MV-4-11 (cell line): Measurements from ENCODE around the gene SPOP.

Source experiments
- DNase-seq: peaks from one replicate; lab custom pipeline; 2025; lab: John Stamatoyannopoulos, UW

SPOP gene

DNA sequence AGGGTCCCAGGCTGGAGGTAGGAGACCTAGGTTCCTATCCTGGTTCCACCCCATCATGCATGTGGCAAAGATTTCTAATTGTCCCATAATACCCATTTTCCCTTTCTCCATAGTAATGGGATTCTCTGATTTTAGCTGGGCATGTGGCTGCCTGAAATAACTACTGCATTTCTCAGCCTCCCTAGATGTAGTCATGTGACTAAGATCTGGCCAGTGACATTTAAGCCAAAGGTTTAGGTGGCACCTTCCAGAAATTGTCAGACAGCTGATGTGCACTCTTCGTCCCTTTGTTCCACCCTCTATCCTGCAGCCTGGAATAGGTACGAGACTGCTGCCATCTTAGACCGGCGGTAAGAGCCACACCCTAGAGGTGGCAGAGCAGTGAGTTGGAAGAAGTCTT lies 94.0 kb downstream of the SPOP start:
- DNase-seq: no peak

DNA sequence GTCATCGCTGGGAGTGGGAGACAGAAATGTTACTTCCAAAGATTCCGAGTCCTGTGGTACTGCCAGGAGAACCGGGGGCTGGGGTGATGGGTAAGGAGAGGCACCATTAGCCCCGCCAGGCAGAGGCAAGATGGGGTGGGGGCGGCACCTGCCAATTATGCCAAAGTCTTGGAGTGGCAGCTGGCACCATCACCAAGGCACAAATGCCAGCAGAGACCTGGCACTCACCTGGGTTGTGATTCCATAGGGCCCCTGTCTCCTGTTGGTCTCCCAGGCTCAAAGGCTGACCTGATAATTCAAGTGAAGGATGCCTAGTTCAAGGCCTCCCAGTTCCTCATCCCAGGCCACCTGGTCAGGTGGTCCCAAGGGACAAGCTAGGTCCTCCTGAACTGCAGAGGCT lies 94.7 kb downstream of the SPOP start:
- no peak for DNase-seq

DNA sequence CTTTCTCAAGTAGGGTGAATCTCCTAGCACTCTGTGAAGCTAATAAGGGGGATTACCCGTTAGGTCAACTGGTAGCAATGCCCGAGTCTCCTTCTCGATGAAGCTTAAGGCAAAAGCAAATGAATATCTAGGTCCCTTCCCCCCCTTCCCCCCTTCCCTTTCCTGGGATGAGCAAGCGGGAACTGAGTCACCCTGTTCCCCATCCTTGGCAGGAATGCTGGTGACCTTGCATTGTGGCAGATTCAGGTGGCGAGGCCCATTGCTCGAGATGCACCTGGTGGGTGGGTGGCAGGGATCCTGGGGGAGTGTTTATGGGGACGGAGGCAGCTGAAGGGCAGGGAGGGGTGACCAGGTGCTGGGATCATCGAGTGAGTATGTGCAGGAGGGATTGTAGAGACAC lies 95.1 kb downstream of the SPOP start:
- DNase-seq: no peak

DNA sequence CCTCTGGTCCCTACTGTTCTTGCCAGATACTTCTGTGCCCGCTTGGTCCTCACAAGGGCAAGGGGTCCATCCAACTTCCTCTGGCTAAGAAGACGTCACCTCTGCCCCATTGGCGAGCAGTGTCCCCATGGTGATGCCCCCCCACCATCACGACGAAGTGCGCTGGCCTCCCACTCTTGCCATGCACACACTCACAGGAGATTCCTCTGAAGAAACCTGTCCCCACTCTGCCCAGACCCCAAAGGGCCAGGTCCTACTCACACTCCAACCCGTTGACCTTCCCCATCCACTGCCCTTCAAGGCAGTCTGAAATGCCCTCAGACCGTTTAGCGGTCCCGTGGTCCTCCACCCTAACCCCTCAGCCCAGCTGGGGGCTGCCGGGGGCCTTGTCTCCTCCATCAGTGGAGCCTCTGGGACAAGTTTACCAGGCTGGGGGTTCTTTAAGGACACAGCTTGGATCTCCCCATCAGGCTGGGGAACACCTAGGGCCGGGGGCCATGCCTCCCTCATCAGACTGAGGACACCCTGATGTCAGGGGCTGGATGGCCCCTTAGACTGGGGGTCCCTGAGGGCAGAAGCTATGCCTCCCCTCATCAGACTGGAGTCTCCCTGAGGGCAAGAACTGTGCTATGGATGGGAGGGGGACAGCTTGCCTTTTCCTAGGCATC lies 95.7 kb downstream of the SPOP start:
- DNase-seq: no peak

DNA sequence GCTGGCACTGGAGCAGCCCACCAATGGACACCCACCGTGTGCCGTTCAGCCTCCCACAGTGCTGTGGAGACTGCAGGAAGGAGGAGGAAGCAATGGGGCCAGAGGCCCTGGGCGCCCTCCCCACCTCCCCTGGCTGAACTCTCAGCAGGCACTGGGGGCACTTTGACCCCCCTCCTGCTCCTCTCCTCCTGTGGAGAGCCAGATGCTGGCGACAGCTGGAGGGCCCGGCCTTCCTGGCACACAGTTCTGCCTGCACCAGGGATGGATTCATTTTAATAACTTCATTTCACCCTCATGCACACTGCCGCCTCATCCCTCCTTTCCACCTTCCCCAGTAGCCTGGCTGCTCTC lies 96.3 kb downstream of the SPOP start:
- no peak for DNase-seq

DNA sequence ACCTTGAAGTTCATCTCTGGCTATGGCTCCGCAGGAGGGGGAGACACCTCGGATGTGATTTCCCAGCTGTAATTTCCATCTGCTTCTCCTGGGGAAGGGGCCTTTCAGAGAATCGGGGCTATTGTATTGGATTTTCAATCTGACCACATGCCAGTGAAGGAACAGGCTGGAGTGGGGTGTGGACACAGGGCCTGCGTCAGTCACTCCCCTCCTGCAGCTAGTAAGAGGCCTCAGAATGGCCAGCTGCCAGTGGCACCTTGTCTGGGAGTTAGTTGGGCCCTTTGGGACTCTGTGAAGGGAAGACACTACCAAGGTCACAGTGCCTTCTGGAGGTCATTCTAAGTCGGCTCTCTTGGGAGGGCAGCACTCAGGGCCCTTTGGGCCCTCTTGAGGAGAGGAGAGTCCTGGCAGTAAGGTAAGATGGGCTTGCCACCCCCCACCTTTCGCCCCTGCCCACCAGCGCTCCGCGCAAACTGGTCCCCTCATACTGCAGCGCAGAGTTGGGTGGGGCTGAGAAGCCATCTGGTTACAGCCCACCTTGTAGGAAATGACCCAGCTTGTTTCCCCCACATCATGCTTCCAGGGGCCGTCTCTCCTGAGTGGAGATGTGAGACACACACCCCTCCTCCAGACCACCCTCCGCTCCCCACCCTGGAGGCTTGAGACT lies 96.8 kb downstream of the SPOP start:
- no peak for DNase-seq

DNA sequence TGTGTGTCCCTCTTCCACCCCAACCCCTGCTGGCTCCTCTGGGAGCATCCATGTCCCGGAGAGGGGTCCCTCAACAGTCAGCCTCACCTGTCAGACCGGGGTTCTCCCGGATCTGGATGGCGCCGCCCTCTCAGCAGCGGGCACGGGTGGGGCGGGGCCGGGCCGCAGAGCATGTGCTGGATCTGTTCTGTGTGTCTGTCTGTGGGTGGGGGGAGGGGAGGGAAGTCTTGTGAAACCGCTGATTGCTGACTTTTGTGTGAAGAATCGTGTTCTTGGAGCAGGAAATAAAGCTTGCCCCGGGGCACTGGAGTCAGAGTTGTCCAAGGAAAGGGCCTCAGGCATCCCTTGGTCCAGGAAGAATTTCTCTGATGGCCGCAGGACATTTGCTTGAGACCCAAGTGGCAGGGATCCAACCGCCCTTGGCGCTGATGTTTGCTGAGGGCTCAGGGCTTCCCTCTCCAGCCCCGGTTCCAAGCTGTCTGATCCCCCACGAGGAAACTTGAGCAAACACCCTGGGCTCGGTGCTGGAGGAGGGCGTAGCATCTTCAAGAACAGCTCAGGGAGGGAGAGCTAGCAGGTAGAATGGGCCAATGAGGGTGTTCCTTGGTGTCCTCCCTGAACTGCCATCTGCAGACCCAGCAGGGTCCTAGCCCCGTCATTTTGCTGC lies 97.7 kb downstream of the SPOP start:
- DNase-seq: peak; percentile 29

DNA sequence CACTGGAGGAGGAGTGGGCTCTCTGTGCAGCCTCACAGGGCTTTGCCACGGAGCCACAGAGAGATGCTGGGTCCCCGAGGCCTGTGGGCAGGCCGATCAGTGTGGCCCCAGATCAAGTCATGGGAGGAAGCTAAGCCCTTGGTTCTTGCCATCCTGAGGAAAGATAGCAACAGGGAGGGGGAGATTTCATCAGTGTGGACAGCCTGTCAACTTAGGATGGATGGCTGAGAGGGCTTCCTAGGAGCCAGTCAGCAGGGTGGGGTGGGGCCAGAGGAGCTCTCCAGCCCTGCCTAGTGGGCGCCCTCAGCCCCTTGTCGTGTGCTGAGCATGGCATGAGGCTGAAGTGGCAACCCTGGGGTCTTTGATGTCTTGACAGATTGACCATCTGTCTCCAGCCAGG lies 98.4 kb downstream of the SPOP start:
- no peak for DNase-seq

DNA sequence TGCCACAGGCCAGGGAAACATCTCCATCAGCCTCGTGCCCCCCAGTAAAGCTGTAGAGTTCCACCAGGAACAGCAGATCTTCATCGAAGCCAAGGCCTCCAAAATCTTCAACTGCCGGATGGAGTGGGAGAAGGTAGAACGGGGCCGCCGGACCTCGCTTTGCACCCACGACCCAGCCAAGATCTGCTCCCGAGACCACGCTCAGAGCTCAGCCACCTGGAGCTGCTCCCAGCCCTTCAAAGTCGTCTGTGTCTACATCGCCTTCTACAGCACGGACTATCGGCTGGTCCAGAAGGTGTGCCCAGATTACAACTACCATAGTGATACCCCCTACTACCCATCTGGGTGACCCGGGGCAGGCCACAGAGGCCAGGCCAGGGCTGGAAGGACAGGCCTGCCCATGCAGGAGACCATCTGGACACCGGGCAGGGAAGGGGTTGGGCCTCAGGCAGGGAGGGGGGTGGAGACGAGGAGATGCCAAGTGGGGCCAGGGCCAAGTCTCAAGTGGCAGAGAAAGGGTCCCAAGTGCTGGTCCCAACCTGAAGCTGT lies 98.9 kb downstream of the SPOP start:
- DNase-seq: no peak

DNA sequence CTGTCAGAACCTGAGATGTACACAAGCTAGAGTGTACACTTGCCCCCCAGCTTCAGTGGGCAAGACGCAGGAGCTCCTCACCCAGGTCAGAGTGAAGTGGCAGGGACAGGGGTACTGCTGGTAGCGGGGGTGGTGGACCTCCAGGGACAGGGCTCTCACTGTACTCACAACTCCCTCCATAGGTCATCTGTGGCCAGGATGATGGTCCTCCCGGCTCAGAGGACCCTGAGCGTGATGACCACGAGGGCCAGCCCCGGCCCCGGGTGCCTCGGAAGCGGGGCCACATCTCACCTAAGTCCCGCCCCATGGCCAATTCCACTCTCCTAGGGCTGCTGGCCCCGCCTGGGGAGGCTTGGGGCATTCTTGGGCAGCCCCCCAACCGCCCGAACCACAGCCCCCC lies 99.5 kb downstream of the SPOP start:
- DNase-seq: no peak

DNA sequence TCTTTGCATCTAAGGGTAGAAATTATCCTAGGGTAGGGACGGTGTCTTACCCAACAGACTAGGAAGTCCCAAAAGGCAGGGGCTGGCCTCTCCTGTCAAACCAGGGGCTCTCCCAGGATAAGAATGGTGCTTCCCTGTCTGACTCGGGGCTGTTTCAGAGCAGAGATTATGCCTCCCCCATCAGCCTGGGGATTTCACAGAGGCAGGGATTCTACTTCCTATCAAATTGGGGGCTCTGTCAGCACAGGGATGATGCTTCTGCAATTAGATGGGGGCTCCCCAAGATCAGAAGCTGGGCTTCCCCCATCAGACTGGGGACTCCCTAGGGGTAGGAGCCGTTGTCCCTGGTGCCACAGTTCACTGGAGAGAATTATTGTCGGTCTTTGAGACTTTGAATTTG lies 99.9 kb downstream of the SPOP start:
- no peak for DNase-seq

DNA sequence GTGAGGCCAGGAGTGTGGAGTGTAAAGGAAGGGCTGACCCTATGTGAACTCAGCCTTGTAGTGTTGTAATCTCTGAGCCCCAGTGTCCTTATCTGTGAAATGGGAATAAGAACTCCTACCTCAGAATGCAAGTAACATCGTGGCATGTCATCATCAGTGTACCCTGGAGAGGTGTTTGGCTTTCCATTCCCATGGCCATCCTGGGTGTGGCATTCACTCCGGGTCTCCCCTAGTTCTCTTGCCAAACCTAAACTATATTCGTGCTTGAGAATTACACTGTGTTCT lies 100.3 kb downstream of the SPOP start:
- no peak for DNase-seq

DNA sequence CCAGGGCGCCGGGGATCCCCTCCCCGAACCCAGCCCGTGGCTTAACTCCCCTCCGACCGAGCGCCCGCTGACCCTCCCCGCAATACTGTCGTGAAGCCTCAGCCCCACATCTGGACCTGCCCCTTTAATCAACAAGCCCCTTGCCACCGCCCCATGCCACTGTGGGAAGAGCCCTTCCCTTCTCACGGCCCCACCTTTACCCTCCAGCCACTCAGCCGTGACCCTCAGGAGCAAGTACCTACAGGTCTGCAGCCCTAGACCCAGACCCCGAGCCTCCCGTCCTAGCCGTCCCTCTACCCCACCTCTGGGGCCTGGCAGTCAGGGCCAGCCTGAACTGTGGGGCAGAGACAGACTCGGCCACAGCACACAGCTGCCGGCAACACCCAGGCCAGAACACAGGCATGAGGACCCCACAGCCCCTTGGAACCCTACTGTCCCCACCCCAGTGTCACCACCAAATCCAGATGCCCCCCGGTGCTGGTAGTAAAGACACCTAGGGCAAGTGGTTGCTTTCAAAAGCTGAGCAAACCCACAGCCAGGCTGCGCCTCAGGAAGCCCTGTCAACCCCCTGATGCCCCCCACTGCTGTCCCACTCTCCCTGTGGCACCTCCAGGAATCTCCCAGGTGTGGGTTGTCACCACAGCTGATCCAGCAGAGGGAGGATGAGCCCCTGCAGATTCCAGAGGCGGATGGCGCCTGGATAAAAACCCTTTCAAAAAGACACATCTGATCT lies 100.8 kb downstream of the SPOP start:
- no peak for DNase-seq

DNA sequence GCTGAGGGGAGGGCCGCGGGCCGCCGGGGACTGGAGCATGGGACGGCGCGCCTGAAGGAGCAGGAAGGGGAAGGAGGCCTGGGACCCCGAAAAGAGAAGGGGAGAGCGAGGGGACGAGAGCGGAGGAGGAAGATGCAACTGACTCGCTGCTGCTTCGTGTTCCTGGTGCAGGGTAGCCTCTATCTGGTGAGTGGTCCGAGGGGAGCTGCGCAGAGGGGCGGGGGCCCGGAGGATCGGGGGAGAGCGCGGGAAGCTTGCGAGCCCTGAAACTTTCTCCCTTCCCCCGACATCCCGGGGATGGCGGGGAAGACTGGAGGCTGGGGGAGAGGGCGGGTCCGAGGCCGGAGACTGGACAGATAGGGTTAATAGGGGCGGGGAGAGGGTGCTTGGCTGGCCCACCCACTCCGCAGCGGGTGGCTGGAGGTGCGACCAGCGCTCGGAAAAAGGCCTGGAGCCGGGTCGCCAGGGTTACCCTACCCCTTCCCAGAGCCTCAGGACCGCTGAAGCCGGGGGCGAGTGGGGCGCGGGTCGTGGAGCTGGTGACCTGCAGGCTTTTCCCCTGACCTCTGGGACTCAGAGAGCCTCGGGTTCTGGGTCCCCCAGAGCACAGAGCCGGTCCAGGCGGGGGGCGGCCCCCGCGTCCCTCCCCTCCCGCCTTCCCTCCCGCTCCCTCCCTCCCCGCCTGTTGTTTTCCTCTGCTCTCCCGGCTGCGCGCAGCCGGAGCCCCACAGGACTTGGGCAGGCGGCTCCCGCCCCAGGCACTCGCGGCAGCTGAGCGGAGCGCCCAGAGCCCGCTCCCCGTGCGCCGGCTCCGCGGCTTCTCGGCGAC lies 101.6 kb downstream of the SPOP start:
- no peak for DNase-seq

DNA sequence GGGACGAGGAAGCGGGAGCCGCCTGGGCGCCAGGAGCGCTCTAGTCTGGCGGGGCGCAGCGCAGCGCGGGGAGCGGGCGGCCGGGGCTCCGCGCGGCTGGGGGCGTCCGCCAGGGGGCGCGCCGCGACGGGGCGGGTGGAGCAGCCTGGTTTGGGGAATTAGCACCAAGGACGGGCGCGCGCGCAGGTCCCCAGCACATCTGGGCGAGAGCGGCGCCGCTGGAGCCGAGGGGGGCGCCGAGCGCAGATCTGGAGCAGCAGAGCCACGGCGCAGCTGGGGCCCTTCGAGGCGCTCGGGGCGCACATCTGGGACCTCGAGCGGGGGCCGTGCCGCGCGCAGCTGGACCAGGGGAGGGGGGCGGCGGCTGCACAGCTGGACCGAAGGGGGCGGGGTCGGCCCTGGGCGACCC lies 102.2 kb downstream of the SPOP start, which contains the start of gene NXPH3:
Gene NXPH3, plus strand, starts transcription at position 193 of the 409 bp plus-strand sequence. CDS start 349 bp downstream, outside the sequence.
- no peak for DNase-seq

DNA sequence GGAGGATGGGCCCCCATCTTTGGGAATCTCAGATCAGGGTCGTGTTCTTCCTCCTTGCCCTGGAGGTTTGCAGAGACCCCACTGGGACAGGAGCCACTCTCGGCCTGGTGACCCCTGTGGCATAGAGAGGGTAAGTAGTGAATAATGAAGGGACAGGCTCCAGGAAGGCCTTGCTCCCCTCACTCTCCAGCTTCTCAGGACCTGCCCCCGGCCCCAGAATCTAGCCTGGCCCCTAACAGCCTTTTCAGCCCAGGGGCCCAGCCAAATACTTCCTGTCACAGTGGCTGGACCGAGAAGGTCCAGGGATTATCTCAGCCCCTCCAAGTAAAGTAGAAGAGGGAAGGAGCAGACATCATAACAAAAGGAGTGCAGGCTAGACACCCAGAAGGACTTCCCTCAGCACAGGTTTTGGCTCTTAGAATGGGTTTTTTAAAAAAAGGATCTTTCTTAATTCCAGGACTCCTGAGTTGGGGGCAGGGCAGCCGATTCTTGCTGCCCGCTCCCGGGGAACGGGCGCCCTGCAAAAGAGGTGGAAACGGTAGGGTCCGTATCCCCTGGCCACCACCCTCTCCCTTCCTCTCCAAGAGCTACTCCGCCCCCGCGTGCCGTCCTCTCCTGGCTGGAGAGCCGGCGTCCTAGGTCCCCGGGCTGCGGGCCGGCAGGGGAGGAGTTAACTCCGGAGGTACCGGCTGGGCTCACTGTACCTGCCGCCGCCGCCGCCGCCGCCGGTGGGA lies 102.8 kb downstream of the SPOP start:
- no peak for DNase-seq

DNA sequence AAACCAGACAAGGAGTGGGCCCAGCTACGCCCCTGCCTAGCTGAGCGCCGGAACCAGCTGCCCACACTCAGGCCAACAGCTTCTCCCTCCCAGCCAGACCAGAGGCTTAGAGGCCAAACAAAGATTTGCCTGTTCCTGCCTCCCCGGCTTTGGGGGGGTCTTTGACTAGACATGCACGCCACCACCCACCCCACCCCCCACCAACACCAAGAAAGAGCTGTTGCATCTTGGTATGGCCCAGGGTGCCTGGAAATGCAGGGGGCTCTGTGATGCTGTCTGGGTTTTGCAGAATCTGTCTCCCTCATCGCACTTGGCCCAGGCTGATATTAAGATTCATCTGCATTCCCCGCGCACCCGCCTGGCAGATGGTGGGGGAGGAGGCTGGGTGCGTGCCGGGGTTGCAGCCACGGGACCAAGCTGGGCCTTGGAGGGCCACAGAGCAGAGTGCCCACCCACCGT lies 103.5 kb downstream of the SPOP start:
- DNase-seq: no peak

DNA sequence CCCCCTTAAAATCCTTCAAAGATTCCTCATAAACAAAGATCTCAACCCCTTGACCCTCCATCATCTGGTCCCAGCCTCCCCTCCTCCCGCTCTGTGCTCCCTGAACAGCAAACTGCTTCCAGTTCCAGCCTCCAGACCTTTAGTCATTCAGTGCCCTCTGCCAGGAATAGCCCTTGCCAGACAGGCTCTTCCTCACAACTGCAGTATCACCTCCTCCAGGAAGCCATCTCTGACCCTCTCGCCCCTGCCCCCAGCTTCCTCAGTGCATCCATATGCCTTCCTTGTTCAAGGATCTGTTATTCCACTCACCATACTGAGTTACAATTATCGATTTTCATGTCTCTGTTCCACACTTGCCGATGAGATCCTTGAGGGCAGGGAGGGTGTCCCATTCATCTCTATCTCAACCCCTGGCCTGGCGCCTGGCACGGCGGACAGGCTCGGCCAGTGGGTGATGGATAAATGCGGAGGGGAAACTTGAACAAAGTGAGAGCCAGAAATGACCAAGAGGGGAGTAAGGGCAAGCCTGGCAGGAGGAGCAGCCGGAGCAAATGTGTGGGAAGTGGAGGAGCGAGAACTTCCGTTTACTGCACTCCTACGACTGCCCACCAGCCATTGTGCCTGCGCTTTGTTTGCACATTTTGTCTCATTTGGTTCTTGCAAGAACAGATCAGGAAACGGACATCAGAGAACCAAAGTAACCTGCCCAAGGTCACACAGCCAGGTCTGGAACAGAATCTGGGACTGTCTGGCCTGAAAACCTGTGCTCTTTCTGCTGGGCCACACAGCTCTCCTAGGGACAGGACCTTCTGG lies 104.2 kb downstream of the SPOP start:
- DNase-seq: no peak

DNA sequence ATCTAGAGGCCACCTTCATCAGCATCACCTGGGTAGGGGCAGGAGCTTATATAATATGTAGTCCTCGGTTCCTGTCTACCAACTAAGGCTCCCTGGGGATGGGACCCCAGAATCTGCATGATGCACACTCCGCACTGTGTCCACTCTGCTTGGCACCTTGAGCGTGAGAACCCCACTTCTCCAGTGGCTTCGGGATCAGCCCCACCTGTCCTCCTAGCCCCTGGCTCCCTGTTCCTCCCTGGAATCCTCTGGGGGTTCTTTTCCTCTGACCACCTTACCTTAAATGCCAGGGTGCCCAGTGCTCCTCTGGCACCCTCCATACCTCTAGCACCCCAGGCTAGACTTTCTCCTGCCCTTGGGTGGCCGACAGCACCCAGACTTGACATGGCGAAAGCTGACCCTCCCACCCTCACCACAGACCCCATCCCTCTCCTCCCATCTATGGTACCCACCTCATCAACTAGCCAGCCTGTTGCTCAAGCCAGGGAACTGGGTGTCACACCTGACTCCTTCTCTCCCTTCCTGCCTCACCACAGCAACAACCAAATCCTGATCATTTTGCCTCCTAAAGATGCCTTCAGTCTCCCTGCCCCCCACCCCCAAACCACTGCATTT lies 105.0 kb downstream of the SPOP start:
- DNase-seq: no peak

DNA sequence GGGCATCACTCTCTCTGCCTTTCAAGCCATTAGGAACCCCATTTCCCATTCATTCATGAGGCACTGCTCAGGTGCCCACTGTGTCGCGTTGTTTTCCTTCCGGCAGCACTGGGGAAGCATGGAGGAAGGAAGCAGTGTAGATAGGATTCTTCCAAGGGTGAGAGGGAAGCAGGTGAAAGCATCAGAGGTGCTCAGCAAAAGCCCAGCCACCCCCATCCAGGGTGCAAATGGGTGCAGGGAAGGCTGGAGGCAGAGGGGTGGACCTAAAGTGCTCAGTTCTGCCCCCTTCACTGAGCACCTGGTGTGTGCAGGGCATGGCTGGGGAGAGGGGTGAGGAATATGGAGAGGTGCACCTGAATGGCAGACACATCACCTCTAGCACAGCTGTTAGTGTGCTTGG lies 105.7 kb downstream of the SPOP start:
- DNase-seq: no peak
